H9 (cell line): ENCODE results near the gene CEP128. TPM values are rescaled to one million over a fixed set of nuclear protein-coding genes. Genes with fewer than 3 reads are reported as not detected.

Experiments used
- DNase-seq: peaks from one replicate; pipeline ENCODE4 v3.0.0-alpha.2; 2017
- H2AFZ ChIP-seq: one replicate; pipeline ENCODE4 v1.6.1; 2013; ENCODE audit warnings: mild to moderate bottlenecking, low read length, control low read depth, moderate library complexity
- H2AK5ac ChIP-seq: 2 replicates; pipeline ENCODE4 v1.6.1; 2013; ENCODE audit warnings: low read length, control low read depth, mixed read lengths; ENCODE audit not compliant: insufficient read length
- H2BK120ac ChIP-seq: one replicate; pipeline ENCODE4 v1.6.1; 2013; ENCODE audit warnings: low read depth, mild to moderate bottlenecking, low read length, control low read depth, inconsistent platforms; ENCODE audit not compliant: poor library complexity, severe bottlenecking
- H2BK12ac ChIP-seq: 2 replicates; pipeline ENCODE4 v1.6.1; 2013; ENCODE audit warnings: low read length, control low read depth, mixed read lengths, low read depth; ENCODE audit not compliant: insufficient read length
- H2BK15ac ChIP-seq: 2 replicates; pipeline ENCODE4 v1.6.1; 2013; ENCODE audit warnings: low read depth, low read length, control low read depth
- H2BK20ac ChIP-seq: one replicate; pipeline ENCODE4 v1.6.1; 2013; ENCODE audit warnings: low read depth, mild to moderate bottlenecking, low read length, control low read depth, inconsistent platforms; ENCODE audit not compliant: poor library complexity, severe bottlenecking
- H2BK5ac ChIP-seq: 2 replicates; pipeline ENCODE4 v1.6.1; 2013; ENCODE audit warnings: low read length, control low read depth, mixed read lengths; ENCODE audit not compliant: insufficient read length
- H3K14ac ChIP-seq: 2 replicates; pipeline ENCODE4 v1.6.1; 2013; ENCODE audit warnings: low read length, control low read depth; ENCODE audit not compliant: insufficient read depth
- H3K18ac ChIP-seq: 2 replicates; pipeline ENCODE4 v1.6.1; 2013; ENCODE audit warnings: low read depth, mild to moderate bottlenecking, mixed read lengths, low read length, control low read depth; ENCODE audit not compliant: insufficient read length
- H3K23ac ChIP-seq: 2 replicates; pipeline ENCODE4 v1.6.1; 2013; ENCODE audit warnings: low read length, control low read depth, mixed read lengths, low read depth; ENCODE audit not compliant: insufficient read length
- H3K23me2 ChIP-seq: 2 replicates; pipeline ENCODE4 v1.6.1; 2013; ENCODE audit warnings: low read depth, mild to moderate bottlenecking, mixed read lengths, low read length, control low read depth; ENCODE audit not compliant: insufficient read length, poor library complexity, severe bottlenecking
- H3K27ac ChIP-seq: 2 replicates; pipeline ENCODE4 v1.5.1; 2013; ENCODE audit warnings: low read length, control low read depth, mixed read lengths, low read depth; ENCODE audit not compliant: insufficient read length
- H3K27me3 ChIP-seq: 2 replicates; pipeline ENCODE4 v1.6.1; 2013; ENCODE audit warnings: low read length, control low read depth, inconsistent platforms; ENCODE audit not compliant: insufficient read depth
- H3K4ac ChIP-seq: 2 replicates; pipeline ENCODE4 v1.6.1; 2013; ENCODE audit warnings: low read depth, mild to moderate bottlenecking, control low read depth, inconsistent platforms, low read length, moderate library complexity
- H3K4me1 ChIP-seq: 2 replicates; pipeline ENCODE4 v1.6.1; 2013; ENCODE audit warnings: low read length, control low read depth, inconsistent platforms; ENCODE audit not compliant: insufficient read depth
- H3K4me2 ChIP-seq: 2 replicates; pipeline ENCODE4 v1.6.1; 2013; ENCODE audit warnings: low read length, control low read depth, mixed read lengths; ENCODE audit not compliant: insufficient read length, insufficient read depth
- H3K56ac ChIP-seq: 2 replicates; pipeline ENCODE4 v1.6.1; 2013; ENCODE audit warnings: low read depth, mild to moderate bottlenecking, mixed read lengths, low read length, control low read depth; ENCODE audit not compliant: insufficient read length
- H3K79me1 ChIP-seq: 2 replicates; pipeline ENCODE4 v1.6.1; 2013; ENCODE audit warnings: low read depth, mild to moderate bottlenecking, moderate library complexity, low read length, control low read depth, inconsistent platforms; ENCODE audit not compliant: insufficient read depth, poor library complexity, severe bottlenecking
- H3K79me2 ChIP-seq: 2 replicates; pipeline ENCODE4 v1.6.1; 2013; ENCODE audit warnings: low read length, control low read depth, inconsistent platforms; ENCODE audit not compliant: insufficient read depth
- H3K9ac ChIP-seq: 2 replicates; pipeline ENCODE4 v1.6.1; 2013; ENCODE audit warnings: low read length, control low read depth, mixed read lengths; ENCODE audit not compliant: insufficient read length; ENCODE audit errors: extremely low read depth
- H3K9me3 ChIP-seq: one replicate; pipeline ENCODE4 v1.6.1; 2013; ENCODE audit warnings: low read depth, low read length, inconsistent platforms; ENCODE audit not compliant: control insufficient read depth
- H3T11ph ChIP-seq: one replicate; pipeline ENCODE4 v1.6.1; 2013; ENCODE audit warnings: mild to moderate bottlenecking, low read length, control low read depth, inconsistent platforms
- H4K20me1 ChIP-seq: one replicate; pipeline ENCODE4 v1.6.1; 2013; ENCODE audit not compliant: control insufficient read depth, insufficient read length, insufficient read depth
- H4K5ac ChIP-seq: 2 replicates; pipeline ENCODE4 v1.6.1; 2013; ENCODE audit warnings: low read depth, mild to moderate bottlenecking, mixed read lengths, low read length, control low read depth; ENCODE audit not compliant: insufficient read length
- H4K8ac ChIP-seq: replicated peaks from 2 replicates; pipeline ENCODE4 v1.6.1; 2013; ENCODE audit warnings: low read length, control low read depth, mixed read lengths, low read depth; ENCODE audit not compliant: insufficient read length
- H4K91ac ChIP-seq: 2 replicates; pipeline ENCODE4 v1.6.1; 2013; ENCODE audit warnings: low read depth, mild to moderate bottlenecking, moderate library complexity, mixed read lengths, low read length, control low read depth; ENCODE audit not compliant: insufficient read length
- H3K27ac Mint-ChIP-seq, 3 experiments: 2 replicates in 2 of 3; 3 replicates in 1 of 3; pipeline ENCODE4 v1.8.0; 2020 to 2021; ENCODE audit warnings: mixed read lengths in 3 of 3, mild to moderate bottlenecking in 1 of 3, moderate library complexity in 1 of 3
- H3K27me3 Mint-ChIP-seq: 2 replicates; pipeline ENCODE4 v1.8.0; 2021; ENCODE audit warnings: low read depth, mild to moderate bottlenecking, moderate library complexity, mixed read lengths
- H3K36me3 Mint-ChIP-seq, 3 experiments: 2 replicates in 2 of 3; 3 replicates in 1 of 3; pipeline ENCODE4 v1.8.0; 2020 to 2021; ENCODE audit warnings: low read depth in 3 of 3, mixed read lengths in 3 of 3; ENCODE audit not compliant: insufficient read depth in 1 of 3
- H3K4me1 Mint-ChIP-seq, 2 experiments: 2 replicates each; pipeline ENCODE4 v1.8.0; 2020; ENCODE audit warnings: mixed read lengths in 2 of 2
- H3K4me3 Mint-ChIP-seq, 2 experiments: 2 replicates in 1 of 2; 3 replicates in 1 of 2; pipeline ENCODE4 v1.8.0; 2020 to 2021; ENCODE audit warnings: mild to moderate bottlenecking in 2 of 2, mixed read lengths in 2 of 2, moderate library complexity in 1 of 2
- H3K9me3 Mint-ChIP-seq, 2 experiments: 2 replicates in 1 of 2; 3 replicates in 1 of 2; pipeline ENCODE4 v1.8.0; 2020; ENCODE audit warnings: mild to moderate bottlenecking in 2 of 2, mixed read lengths in 2 of 2, moderate library complexity in 1 of 2
- CTCF ChIP-seq: fragments of 200-600 bp; sonication (generic); conservative IDR thresholded peaks from 3 replicates; pipeline ENCODE4 v1.8.0; 2021; ENCODE audit warnings: antibody characterized with exemption, mild to moderate bottlenecking
- WGBS: extraction: QIAGEN DNeasy Blood & Tissue Kit; methylation state at CpG from one replicate; pipeline ENCODE4 v1.1.7; 2013; ENCODE audit warnings: missing lambda C conversion rate, low lambda C conversion rate, mixed read lengths; ENCODE audit not compliant: insufficient read length; ENCODE audit errors: extremely low coverage; 5-methylcytosine and 5-hydroxymethylcytosine counted together
- total RNA-seq: library from RNA; stranded (reverse); gene quantifications from 2 replicates; pipeline ENCODE4 v1.2.1, GENCODE V29; 2021

Gene CEP128
- total RNA-seq, 1 experiment from 2014 or later: 16.3 TPM

GRCh38 chr14:80584744-80585505 lies 356.6 kb downstream of the CEP128 start:
- Mint-ChIP-seq H3K4me1 (no peaks in the 10 kb centered on the region; a peak in 1 of 4 replicates), H3K36me3 (no peaks in the 10 kb centered on the region), H3K27me3 (no peaks in the 10 kb centered on the region), H3K9me3 (no peaks in the 10 kb centered on the region), H3K4me3 (no peak overlapping the region), H3K27ac (no peak overlapping the region)
- TF ChIP-seq CTCF: no peak
- DNase-seq: no peak
- Histone ChIP-seq H3K79me1 (no peaks in the 10 kb centered on the region), H4K8ac (no peak overlapping the region), H3K56ac (no peak overlapping the region), H2BK15ac (no peak overlapping the region), H3K23ac (no peak overlapping the region), H3T11ph (no peak overlapping the region), H3K27ac (no peak overlapping the region), H3K79me2 (no peaks in the 10 kb centered on the region), H2BK12ac (no peak overlapping the region), H4K5ac (no peak overlapping the region), H3K9me3 (no peaks in the 10 kb centered on the region), H2AK5ac (no peak overlapping the region), H4K20me1 (no peaks in the 10 kb centered on the region), H2BK20ac (no peak overlapping the region), H3K27me3 (no peaks in the 10 kb centered on the region), H3K14ac (no peak overlapping the region), H2AFZ (no peak overlapping the region), H2BK120ac (no peak overlapping the region), H3K23me2 (no peaks in the 10 kb centered on the region), H4K91ac (no peak overlapping the region), H3K4me2 (no peak overlapping the region), H3K4ac (no peak overlapping the region), H3K9ac (no peak overlapping the region), H2BK5ac (no peak overlapping the region), H3K4me1 (no peaks in the 10 kb centered on the region), H3K18ac (no peak overlapping the region)
- no CpG with 5 or more reads among the region's 2 CpGs for WGBS
